ENCODE results near the gene PDXDC1. TPM values are rescaled to one million over a fixed set of nuclear protein-coding genes. Genes with fewer than 3 reads are reported as not detected.

Gene PDXDC1
- total and polyA plus RNA-seq, 9 of the 15 experiments (the other 6 are each of a cell fraction or from before 2014, with no cell fraction given) = 5.1 to 95.4 (median 45.8) TPM

- H3K4me1 ChIP-seq (replicated peaks in 1 of 2; ENCODE audit: control insufficient read depth in 2 of 2, insufficient read depth in 2 of 2, low read length in 2 of 2) = peaks cover 0 to 6% of the 10 kb centered on the region in 2 experiments; a peak in 2 of 5 replicates
- ChIA-PET CTCF (ENCODE audit: low intra/inter-chr PET ratio) (no interaction called here), POLR2A (interaction anchor here (0.7 kb wide), 1 partner anchor 1784 kb away, joined by 3 read pairs; no protein-coding TSS in a partner anchor)
- no peaks in the 10 kb centered on the region for H3K9me1 ChIP-seq (ENCODE audit: control insufficient read depth, insufficient read depth, low read length)
- no peak for DNase-seq (ENCODE audit: extremely low read depth in 1 of 4, low spot score in 3 of 4)
- no peak overlapping the region for H3K9ac ChIP-seq (ENCODE audit: insufficient read depth in 1 of 2, low read depth in 2 of 2, low read length in 2 of 2)
- H3K4me2 ChIP-seq (ENCODE audit: insufficient read depth, low read length) = no peak overlapping the region
- intact Hi-C loops (cut with micrococcal nuclease) = no loop called here
- WGBS (ENCODE audit: insufficient coverage, low coverage, missing lambda C conversion rate) = 100% methylated on average over 2 of the region's 2 CpGs
- no TSS peak for BruUV-seq (replicated peaks)
- FAIRE-seq = no peak
- no peak overlapping the region for H3K27ac ChIP-seq (ENCODE audit: extremely low read depth, low read depth, low read length)
- H4K20me1 ChIP-seq (replicated peaks; ENCODE audit: control insufficient read depth, insufficient read depth, low read length) = 0 out of 2 replicates have a peak, but pooled peaks cover 6% of the 10 kb centered on the region
- in situ Hi-C loops (cut with MboI) = no loop called here
- ATAC-seq = no peak
- H3K9me3 ChIP-seq (replicated peaks; ENCODE audit: control insufficient read depth, insufficient read depth, low read depth, low read length) = no peaks in the 10 kb centered on the region
- no peak for TF ChIP-seq HOMEZ (CRISPR knock-in tag; IDR thresholded peaks at IDR 0.05)
- no peak for TF ChIP-seq TRIM24 (IDR thresholded peaks at IDR 0.05)
- no peak for TF ChIP-seq TSC22D4 (tag; IDR thresholded peaks at IDR 0.05)
- no peak for TF ChIP-seq ATF6 (CRISPR knock-in tag; IDR thresholded peaks at IDR 0.05)
- no peak for TF ChIP-seq ZBTB26 (CRISPR knock-in tag; IDR thresholded peaks at IDR 0.05)
- TF ChIP-seq ZNF277 (CRISPR knock-in tag; IDR thresholded peaks at IDR 0.05; ENCODE audit: borderline replicate concordance) = no peak
- TF ChIP-seq ZNF740 (CRISPR knock-in tag; IDR thresholded peaks at IDR 0.05) = no peak
- no peak for TF ChIP-seq ZNF740 (tag; IDR thresholded peaks at IDR 0.05)
- TF ChIP-seq HIVEP1 (CRISPR knock-in tag; IDR thresholded peaks at IDR 0.05) = no peak
- TF ChIP-seq SMARCA4 (IDR thresholded peaks at IDR 0.05) = no peak
- TF ChIP-seq CBFA2T2 (conservative IDR thresholded peaks at IDR 0.05) = no peak
- no peak overlapping the region for H3K4me3 ChIP-seq
- no peak overlapping the region for H2AFZ ChIP-seq (ENCODE audit: low read depth, low read length)
- no peaks in the 10 kb centered on the region for H3K27me3 ChIP-seq (ENCODE audit: control insufficient read depth in 2 of 2, insufficient read depth in 2 of 2, low read length in 2 of 2)
- H3K79me2 ChIP-seq (ENCODE audit: control insufficient read depth, insufficient read depth, low read length) = no peaks in the 10 kb centered on the region
- peaks cover 71% of the 10 kb centered on the region; the same call in 2 of the 3 replicates for H3K36me3 ChIP-seq (ENCODE audit: control insufficient read depth, insufficient read depth, low read length)
These were observed 56.4 kb downstream of the PDXDC1 start for GRCh38 chr16:15031179-15031578.

All from K562 (cell line).